ENCODE measurements around the gene TMEM178B.
"Not testable (repeated sequence)": the region's sequence is repeated elsewhere in the genome, so short reads cannot be mapped to it uniquely, and the experiment has no call there.

Gene TMEM178B

DNA sequence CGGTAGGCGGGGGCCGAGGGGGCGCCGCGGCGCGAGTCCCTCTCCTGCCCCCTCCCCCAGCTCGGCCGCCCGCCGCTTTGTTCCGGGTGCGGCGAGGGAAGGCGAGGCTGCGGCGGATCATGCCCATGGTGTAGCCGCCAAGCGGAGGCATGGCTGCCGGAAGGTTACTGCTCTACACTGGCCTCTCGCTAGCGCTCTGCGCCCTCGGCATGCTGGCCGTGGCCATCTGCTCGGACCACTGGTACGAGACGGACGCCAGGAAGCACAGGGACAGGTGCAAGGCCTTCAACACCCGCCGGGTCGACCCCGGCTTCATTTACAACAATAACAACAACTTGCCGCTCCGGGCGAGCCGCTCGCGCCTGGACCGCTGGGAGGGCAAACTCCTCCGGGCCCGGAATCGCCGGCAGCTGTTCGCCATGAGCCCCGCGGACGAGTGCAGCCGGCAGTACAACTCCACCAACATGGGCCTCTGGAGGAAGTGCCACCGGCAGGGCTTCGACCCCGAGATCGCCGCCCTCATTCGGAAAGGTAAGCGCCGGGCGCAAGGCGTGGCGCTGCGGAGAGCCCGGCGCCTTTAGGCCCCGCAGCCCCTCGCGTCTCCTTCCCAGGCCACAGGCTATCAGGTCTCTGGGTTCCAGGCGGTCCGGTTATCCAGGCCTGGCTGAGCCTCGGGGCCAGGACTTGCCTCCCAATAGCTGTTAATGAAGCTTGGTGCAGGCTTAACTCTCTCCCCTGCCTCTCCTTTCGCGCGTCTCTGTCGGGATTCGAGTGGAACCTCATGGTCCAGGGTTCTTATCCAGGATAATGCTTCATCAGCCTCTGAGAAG lies 513 bp downstream of the TMEM178B start:
- DNase-seq: no peak

DNA sequence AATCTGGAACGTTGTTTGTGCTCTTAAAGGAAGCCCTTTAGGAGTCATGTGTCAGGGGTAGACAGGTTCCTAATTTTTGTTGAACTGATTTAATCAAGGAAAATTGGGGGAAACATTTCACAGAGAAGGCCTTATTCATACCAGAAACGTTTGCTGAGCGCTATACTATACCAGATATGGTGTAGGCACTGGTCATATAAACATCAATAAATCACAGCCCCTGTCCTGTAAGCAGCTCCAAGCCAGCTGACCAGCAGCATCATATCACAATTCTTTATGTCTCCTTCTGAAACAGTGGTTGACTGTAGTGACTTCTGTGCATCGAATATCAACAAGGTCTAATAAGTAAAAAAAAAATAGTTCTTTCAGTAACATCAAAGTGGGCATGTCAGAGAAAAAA lies 1.1 kb downstream of the TMEM178B start:
- no peak for DNase-seq

DNA sequence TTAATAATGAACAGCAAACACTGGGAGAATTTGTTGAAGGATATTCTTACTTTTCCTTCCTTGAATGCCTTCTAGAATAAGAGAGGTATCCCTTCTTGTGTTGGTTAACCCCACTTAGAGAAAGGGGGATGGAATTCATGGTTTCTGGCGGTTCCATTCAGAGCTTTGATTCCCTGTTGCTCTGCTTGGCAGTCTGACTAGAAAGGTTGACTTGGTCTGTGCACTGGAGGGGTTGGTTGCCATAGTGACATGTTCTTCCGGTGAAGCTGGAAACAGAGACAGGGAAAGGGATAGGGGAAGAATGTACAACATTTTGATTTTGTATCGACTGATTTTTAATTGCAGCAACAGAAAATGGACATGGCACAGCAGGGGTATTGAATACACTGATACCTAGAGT lies 2.5 kb downstream of the TMEM178B start:
- no peak for DNase-seq

DNA sequence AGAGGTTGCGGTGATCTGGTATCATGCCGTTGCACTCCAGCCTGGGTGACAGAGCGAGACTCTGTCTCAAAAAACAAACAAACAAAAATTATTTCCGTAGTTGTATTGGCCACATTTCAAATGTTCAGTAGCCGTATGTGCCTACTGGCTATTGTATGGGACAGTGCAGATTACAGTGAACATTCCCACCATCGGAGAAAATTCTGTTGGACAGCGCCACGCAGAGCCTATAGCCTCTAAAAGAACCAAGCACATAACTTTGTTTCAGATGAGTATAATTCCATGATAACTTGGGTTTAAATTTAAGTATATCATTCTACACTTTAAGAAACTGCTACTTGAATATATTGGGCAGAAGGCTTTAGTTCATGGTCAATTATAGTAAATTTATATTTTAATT lies 5.4 kb downstream of the TMEM178B start:
- DNase-seq: no peak

DNA sequence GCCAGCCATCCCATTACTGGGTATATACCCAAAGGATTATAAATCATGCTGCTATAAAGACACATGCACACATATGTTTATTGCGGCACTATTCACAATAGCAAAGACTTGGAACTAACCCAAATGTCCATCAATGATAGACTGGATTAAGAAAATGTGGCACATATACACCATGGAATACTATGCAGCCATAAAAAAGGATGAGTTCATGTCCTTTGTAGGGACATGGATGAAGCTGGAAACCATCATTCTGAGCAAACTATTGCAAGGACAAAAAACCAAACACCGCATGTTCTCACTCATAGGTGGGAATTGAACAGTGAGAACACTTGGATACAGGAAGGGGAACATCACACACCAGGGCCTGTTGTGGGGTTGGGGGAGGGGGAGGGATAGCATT lies 15.6 kb downstream of the TMEM178B start:
- DNase-seq: not testable (repeated sequence)

DNA sequence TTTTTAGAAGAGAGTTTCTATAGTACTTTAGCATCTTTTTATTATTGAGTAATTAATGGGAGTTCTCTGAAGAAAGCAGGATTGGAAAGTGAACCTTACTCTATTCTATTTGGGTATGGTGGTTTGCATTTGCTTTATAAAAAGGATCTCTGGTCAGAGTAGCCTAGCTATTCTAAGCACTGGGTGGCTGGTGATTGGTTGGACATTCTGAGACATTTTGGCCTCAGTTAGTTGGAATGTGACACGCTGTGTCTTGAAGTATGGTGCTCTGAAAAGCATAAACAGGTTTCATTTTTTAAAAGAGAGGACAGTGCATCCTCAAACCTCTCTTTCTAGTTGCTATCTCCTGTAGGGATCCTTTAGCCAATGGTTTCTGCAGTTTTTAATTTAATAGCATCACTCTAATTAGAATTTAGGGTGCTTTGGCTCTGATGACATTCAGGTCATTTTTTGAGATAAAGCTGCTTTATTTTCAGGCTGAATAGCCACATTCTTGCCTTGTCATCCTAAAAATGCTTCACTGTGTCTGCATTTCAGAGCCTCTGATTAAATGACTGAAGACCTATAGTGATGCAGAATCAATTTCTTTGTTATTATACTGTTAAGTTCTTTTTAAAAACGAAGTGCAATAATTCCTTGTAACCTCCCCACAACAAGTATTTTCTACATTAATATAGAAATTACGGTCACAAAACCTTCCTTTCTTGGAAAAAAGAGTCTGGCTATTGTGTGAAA lies 20.6 kb downstream of the TMEM178B start:
- no peak for DNase-seq

DNA sequence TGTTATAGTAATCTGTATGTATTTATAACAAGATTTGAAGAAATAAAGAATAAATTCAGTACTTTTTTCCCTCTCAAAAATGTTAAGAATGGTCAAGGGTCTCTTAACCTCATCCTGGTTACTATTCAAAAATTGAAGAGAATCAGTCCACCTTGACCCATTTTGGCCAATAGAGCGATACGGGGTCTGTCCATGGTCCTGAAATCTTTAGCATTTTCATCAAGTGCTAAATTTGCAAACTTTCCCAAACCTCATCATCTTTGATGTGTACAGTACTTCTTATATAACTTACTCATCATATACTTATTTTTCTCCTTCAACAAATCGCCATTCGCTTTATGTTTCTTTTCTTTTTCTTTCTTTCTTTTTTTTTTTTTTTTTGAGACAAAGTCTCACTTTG lies 23.6 kb downstream of the TMEM178B start:
- no peak for DNase-seq

DNA sequence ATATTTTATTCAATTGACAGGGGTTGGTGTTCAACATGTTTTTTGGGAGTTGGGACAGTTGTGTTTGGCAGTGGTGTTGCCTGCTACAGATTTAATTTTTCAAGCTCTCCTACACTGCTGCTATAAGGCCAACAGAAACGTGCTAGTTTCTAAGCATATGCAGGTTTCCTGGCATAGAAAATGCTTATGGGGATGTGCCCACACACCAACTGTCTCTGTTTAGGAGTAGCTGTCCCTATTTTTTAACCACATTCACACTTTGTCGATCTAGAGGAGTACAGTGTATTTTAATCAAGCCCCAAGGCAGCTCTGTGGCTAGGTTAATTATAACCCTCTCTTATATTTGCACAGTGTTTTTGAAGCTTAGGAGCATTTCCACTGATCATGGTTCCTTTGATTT lies 28.6 kb downstream of the TMEM178B start:
- no peak for DNase-seq

DNA sequence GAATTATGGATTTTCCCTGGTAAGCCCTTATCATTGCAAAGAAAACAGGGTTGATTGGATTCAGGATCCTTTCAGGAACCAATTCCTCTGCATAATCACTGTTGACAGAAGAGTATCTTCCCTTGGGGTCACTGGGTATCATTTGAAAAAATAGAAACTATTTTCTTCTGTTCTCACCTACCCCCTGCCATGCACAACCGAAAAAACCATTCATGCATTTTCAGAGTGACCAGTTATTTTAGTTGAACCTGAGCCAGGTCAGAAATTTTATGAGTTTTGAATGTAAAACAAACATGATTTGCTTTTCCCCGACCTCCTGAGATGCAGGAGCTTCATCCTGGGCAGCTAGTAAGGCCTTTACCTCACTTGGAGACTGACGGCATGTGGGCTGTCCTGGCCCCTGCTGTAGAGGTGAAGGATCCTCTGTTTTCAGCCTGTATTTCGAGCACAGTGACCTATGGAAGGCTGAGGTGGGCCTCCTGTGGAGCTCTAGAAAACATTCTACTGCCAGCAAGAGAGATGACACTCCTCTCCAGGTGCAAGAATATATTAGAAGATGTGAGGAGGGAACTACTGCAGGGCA lies 30.1 kb downstream of the TMEM178B start:
- DNase-seq: no peak

DNA sequence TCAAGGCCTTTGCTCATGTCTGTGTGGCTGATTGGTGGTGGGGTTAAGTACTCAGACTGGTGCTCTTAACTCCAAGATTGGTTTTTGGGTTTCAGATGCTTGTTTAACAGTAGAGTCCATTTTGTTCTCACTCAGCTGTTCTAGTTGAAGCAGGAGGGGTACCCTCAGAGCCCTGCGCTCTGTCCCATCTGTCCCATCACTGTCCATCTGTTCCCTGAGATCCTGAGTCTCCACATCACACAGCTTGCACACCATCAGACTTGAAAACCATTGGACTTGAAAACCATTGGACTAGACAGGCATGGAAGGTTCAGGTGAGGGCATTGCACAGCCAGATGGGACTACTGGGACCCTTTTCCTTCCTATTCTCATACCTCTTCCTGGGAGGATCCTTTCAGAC lies 39.3 kb downstream of the TMEM178B start:
- no peak for DNase-seq

DNA sequence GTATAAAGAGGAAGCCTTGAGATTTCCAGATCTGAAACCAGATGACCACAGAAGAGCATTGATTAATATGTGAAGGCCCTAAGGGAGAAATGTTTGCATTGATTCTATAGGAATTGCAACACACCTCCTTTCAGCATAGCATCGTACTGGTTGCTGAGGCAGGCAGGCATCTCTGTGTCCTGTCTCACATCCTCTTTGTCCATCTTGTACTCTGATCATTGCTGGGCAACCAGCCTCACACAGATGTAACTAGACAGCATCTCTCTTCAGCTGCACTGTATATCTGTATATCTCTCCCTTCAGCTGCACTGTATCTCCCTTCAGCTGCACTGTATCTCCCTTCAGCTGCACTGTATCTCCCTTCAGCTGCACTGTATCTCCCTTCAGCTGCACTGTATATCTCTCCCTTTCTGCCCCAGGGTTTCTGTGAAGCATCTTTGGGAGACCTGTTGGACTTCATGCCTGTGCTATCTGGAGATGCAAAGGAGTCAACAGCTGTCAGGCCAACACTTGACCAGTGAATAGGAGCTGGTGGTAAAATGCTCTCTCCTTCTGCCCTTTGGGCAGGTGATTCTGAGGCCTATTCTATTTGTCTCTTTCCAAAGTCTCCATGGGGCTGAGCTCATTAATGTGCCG lies 40.3 kb downstream of the TMEM178B start:
- no peak for DNase-seq

DNA sequence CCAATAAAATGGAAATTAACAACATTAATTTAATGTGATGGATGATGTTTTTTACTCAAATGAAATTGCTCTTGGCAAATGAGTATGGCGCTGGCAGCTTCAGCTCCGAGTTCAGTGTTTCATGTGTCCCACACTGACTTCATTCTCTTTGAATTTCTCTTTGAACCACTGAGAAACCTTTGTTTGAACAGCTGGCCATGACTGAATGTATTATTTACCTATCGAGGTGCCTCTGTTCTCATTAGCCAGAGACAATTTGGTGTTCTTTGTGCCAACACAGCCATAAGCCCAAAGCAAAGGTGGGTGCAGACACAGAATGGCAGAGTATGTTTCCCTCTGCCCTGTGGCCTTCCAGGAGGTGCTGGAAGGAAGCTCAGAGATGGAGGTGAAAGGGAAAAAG lies 42.1 kb downstream of the TMEM178B start:
- DNase-seq: no peak

DNA sequence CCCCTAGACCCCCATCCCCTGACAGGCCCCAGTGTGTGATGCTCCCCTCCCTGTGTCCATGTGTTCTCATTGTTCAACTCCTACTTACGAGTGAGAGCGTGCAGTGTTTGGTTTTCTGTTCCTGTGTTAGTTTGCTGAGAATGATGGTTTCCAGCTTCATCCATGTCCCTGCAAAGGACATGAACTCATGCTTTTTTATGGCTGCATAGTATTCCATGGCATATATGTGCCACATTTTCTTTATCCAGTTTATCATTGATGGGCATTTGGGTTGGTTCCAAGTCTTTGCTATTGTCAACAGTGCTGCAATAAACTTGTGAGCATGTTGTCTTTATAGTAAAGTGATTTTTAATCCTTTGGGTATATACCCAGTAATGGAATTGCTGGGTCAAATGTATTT lies 42.8 kb downstream of the TMEM178B start:
- DNase-seq: not testable (repeated sequence)

DNA sequence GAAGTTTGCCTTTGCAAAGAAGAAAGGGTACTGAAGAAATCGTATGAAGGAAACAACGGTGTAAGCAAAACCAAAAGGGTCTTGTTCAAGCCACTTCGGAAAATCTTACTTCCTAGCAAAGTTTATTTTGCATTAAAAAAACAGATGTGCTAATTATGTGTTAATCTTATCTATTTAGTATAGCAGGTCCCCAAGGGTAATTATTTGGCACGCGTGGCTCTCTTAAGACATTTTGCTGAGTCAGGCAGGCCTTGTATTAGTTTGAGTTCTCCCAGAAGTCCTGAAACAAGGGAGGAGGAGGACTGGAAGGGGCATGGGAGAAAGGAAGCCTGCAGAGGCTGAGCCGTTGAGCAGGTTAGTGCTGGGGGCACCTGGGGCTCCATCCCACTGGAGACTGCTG lies 44.9 kb downstream of the TMEM178B start:
- DNase-seq: no peak

DNA sequence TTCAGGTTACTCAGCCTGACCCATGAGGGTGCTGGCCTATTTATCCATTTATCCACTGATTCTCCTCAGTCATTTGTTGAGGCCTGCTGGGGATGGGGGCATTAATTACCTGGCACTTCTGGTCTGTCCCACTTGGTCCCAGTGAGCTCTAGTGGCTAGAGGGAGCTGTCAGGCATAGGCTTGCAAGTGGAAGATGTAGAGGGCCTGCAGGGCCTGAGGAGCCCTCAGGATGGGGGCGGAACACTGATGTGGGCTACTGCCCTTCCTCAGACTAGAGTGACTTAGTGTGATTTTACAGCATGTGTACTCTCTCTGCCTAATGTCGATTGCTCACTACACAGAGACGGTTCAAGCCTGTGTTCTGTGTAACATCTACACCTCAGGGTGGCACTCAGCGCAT lies 45.3 kb downstream of the TMEM178B start:
- no peak for DNase-seq

DNA sequence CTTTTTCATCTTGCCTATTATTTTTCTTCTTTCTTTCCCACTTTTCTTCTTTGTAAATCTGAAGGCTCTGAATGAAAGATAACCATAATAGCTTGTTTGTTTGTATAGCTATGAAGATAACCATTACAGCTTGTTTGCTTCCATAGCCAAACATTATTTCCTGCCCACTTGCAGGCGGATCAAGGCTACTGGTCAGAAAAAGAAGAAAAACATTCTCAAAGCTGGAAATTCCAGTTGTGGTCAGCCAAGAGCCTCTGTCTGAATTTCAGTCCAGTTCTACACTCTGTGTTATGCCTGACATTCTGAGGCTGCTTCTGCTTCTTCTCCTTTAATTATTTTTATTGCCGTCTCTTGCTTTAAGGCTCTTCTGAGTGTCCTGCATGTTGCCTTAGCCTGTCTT lies 48.9 kb downstream of the TMEM178B start:
- no peak for DNase-seq

DNA sequence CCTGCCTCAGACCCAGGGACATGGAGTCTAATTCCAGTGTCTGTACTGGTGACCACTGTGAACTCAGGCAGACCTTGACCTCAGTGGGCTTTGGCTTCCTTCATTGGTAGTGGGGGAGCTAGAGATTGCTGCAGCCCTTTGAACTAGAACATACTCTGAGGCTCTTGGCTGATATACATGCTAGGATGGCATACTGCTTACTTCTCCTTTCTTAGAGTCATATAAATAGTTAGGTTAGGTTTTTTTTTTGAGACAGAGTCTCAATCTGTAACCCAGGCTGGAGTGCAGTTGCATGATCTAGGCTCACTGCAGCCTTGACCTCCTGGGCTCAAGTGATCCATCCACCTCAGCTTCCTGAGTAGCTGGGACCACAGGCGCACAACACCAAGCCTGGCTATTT lies 49.7 kb downstream of the TMEM178B start:
- DNase-seq: no peak

DNA sequence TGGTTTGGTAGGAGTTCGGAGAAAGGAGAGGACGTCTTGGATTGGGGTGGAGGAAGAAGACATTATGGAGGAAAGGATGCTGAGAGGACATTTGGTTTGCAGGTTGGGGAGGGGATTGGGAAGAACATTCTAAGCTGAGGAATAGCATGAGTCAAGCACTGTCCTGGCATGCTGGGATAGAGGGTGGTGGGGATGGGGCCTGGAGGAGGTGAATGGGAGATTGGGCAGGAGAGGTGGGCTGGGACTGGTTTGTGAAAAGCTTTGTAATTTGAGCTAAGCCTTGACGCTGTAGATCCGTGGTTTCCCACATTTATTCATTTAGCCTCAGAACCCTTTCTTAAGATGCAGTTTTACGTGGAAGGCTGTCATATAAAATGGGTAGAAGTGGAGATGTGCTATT lies 52.2 kb downstream of the TMEM178B start:
- DNase-seq: no peak

DNA sequence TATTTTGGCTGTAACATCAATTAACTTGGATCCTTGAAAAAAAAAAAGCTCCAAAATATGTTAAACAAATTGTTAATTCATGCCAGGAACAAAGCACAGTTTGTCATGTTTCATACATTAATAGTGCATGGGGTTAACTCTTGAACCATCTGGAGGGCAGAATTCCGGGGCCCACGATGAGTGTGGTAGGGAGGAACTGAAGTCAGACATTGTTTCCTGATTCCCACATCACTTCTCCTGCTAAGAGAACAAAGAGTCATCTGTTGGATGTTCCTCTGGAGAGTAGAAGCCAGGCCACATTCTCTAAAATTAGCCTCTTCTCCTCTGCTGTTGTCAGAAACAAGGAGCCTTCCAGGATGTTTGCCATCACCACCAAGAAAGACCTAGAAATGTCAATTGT lies 54.6 kb downstream of the TMEM178B start:
- DNase-seq: no peak

DNA sequence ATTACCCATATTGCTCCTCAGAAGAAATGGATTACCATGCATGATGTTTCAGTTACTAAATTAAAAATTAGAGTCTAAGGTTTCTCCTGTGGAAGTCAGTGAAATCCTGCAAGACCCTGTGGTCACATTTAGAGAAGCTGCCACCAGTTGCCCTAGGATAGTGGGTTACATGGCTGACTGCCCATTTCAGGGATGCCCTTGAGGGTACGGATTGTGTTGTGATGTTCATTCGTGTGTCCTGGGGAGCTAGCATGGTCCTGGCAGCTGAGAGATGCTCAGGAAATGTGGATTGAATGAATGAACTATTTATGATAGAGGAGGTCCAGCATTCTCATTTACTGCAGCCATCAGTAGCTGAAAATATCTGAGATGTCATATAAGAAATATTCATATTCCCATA lies 55.1 kb downstream of the TMEM178B start:
- no peak for DNase-seq

DNA sequence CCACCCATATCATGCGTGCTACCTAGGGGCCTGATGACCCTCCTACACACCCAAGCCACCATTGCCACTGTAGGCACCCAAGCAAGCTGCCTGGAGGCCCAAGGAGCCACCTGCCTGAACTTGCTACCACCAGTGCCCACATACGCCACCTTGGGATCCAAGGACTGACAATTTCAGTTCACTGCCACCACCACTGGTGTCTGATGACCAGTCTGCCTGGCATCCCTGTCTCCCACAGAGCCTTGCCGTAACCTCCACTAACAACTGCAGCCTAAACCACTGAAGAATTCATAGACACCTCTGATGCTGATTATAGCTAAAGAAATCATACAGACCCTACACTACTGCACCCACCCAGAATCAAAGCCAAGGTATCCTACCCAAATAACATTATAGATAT lies 58.8 kb downstream of the TMEM178B start:
- DNase-seq: no peak

DNA sequence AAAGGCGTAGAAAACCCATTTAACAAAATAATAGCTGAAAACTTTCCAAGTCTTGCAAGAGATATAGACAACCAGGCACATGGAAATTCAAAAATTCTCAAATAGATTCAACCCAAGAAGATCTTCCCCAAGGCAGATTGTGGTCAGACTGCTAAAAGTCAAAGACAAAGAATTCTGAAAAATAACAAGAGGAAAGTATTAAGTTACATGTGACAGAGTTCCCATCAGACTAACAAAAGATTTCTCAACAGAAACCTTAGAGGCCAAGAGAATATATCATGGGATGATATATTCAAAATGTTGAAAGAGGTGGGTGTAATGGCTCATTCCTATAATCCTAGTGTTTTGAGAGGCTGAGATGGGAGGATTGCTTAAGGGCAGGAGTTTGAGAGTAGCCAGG lies 59.8 kb downstream of the TMEM178B start:
- no peak for DNase-seq

DNA sequence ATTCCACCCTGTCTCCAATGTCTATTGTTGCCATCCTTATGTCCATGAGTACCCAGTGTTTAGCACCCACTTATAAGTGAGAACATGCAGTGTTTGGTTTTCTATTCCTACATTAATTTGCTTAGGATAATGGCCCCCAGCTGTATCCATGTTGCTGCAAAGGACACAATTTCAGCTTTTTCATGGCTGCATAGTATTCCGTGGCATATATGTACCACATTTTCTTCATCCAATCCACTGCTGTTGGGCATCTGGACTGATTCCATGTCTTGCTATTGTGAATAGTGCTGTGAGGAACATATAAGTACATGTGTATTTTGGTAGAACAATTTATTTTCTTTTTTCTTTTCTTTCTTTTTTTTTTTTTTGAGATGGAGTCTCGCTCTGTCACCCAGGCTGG lies 68.2 kb downstream of the TMEM178B start:
- no peak for DNase-seq
